ENCODE measurements around the gene IPO13.

The IPO13 gene

GRCh38 chr1:43976045-43976444, 29.3 kb downstream of the IPO13 start:
- no peak for DNase-seq

- no peak for DNase-seq
Measured at GRCh38 chr1:43976890-43977289, 30.1 kb downstream of the IPO13 start.

GRCh38 chr1:43977376-43978263, 30.9 kb downstream of the IPO13 start:
- DNase-seq = no peak

- no peak for DNase-seq
Measured at GRCh38 chr1:43978264-43978550, 31.5 kb downstream of the IPO13 start.

- no peak for DNase-seq
Measured at GRCh38 chr1:43978551-43979260, 32.0 kb downstream of the IPO13 start, which contains the start of gene B4GALT2. TSS of gene B4GALT2 (plus strand) at chr1:43979210. CDS start at chr1:43981161, 1,951 bp downstream.

- no peak for DNase-seq
Measured at GRCh38 chr1:43979261-43979527, 32.4 kb downstream of the IPO13 start.

GRCh38 chr1:43979528-43980254, 32.9 kb downstream of the IPO13 start:
- no peak for DNase-seq

- no peak for DNase-seq
Measured at GRCh38 chr1:43980255-43981134, 33.7 kb downstream of the IPO13 start.

GRCh38 chr1:43981135-43981491, 34.4 kb downstream of the IPO13 start:
- DNase-seq = no peak

- no peak for DNase-seq
Measured at GRCh38 chr1:43981636-43982035, 34.9 kb downstream of the IPO13 start.

- no peak for DNase-seq
Measured at GRCh38 chr1:43982241-43982640, 35.5 kb downstream of the IPO13 start.

GRCh38 chr1:43982808-43983207, 36.1 kb downstream of the IPO13 start:
- DNase-seq = no peak

GRCh38 chr1:43983253-43983899, 36.6 kb downstream of the IPO13 start:
- no peak for DNase-seq

GRCh38 chr1:43984855-43985254, 38.1 kb downstream of the IPO13 start:
- no peak for DNase-seq

GRCh38 chr1:43985984-43986595, 39.3 kb downstream of the IPO13 start:
- no peak for DNase-seq

- no peak for DNase-seq
Measured at GRCh38 chr1:43986712-43987111, 40.0 kb downstream of the IPO13 start.

GRCh38 chr1:43987159-43987902, 40.6 kb downstream of the IPO13 start:
- no peak for DNase-seq

GRCh38 chr1:43990271-43991199, 43.8 kb downstream of the IPO13 start:
- DNase-seq = no peak

- DNase-seq = no peak
Measured at GRCh38 chr1:43991200-43991475, 44.4 kb downstream of the IPO13 start.

- peak; percentile 80 for DNase-seq
Measured at GRCh38 chr1:43991476-43992231, 44.9 kb downstream of the IPO13 start, which contains the start of gene CCDC24. TSS of gene CCDC24 (plus strand) at chr1:43991599. CDS start at chr1:43991879, 280 bp downstream.

Data from amniotic stem cell (primary cell).